K562 (cell line): ENCODE results near the gene COQ10B. TPM values are rescaled to one million over a fixed set of nuclear protein-coding genes. Genes with fewer than 3 reads are reported as not detected.

Source experiments
- GTF2E2 ChIP-seq: fragments of 200-800 bp; sonication (Bioruptor generic); IDR thresholded peaks from 2 replicates; pipeline ENCODE4 v1.6.1; 2016; ENCODE audit warnings: missing genetic modification characterization, missing compliant biosample characterization
- HNRNPK ChIP-seq: fragments of 200-400 bp; formaldehyde crosslinking; IDR thresholded peaks from one replicate; pipeline ENCODE4 v1.6.1; 2018; ENCODE audit warnings: mild to moderate bottlenecking, low read depth, low read length; ENCODE audit not compliant: poor library complexity, severe bottlenecking
- HOXB6 ChIP-seq: fragments of 250-450 bp; sonication (Bioruptor Pico); IDR thresholded peaks from 2 replicates; pipeline ENCODE4 v1.5.1; 2022; ENCODE audit warnings: mild to moderate bottlenecking, borderline replicate concordance
- ILF3 ChIP-seq: fragments of 450-650 bp; IDR thresholded peaks from 2 replicates; pipeline ENCODE4 v1.6.1; 2018; ENCODE audit warnings: antibody characterized with exemption, mild to moderate bottlenecking, moderate library complexity, borderline replicate concordance
- JUND ChIP-seq, 2 experiments: IDR thresholded peaks; 2 replicates in 1 of 2; 3 replicates in 1 of 2; pipeline ENCODE4 v1.6.1; 2011; ENCODE audit warnings: borderline replicate concordance in 2 of 2, low read depth in 2 of 2, low read length in 2 of 2, improper control_type of control experiment in 1 of 2, missing biosample characterization in 1 of 2, missing genetic modification characterization in 1 of 2, missing genetic modification reagents in 1 of 2
- KAT7 ChIP-seq: sonication (generic); formaldehyde crosslinking; IDR thresholded peaks from 2 replicates; pipeline ENCODE4 v1.8.0; 2022; ENCODE audit warnings: missing genetic modification reagents, mild to moderate bottlenecking, borderline replicate concordance
- KLF10 ChIP-seq: fragments of 250-450 bp; sonication (Bioruptor Pico); IDR thresholded peaks from 2 replicates; pipeline ENCODE4 v1.6.1; 2021; ENCODE audit warnings: matching md5 sums
- MAZ ChIP-seq, 2 experiments: fragments of 450-650 bp in 1 of 2; sonication (generic) in 1 of 2; formaldehyde crosslinking; IDR thresholded peaks in 1 of 2; conservative IDR thresholded peaks in 1 of 2; 2 replicates each; pipeline versions ENCODE4 v1.4.0 to v1.5.0; 2020; ENCODE audit warnings: mild to moderate bottlenecking in 1 of 2, missing genetic modification reagents in 1 of 2
- MCM5 ChIP-seq: fragments of 450-650 bp; IDR thresholded peaks from 2 replicates; pipeline ENCODE4 v1.6.1; 2016; ENCODE audit warnings: low read depth
- MECOM ChIP-seq: fragments of 250-450 bp; sonication (Bioruptor Pico); IDR thresholded peaks from 2 replicates; pipeline ENCODE4 v1.8.0; 2022; ENCODE audit warnings: inconsistent platforms
- MTA3 ChIP-seq: fragments of 450-650 bp; formaldehyde crosslinking; IDR thresholded peaks from 2 replicates; pipeline ENCODE4 v1.6.1; 2017; ENCODE audit warnings: mild to moderate bottlenecking, borderline replicate concordance
- NFE2 ChIP-seq: IDR thresholded peaks from 2 replicates; pipeline ENCODE4 v1.6.1; 2014; ENCODE audit warnings: antibody characterized with exemption, low read depth
- PHF8 ChIP-seq: fragments of 200-600 bp; sonication (generic); IDR thresholded peaks from 2 replicates; pipeline ENCODE4 v1.6.1; 2012; ENCODE audit warnings: mixed run types, mild to moderate bottlenecking, inconsistent platforms, low read length, moderate library complexity, borderline replicate concordance
- RNF2 ChIP-seq: sonication (generic); IDR thresholded peaks from 2 replicates; pipeline ENCODE4 v1.6.1; 2016
- SMAD4 ChIP-seq: fragments of 250-450 bp; sonication (Bioruptor Pico); conservative IDR thresholded peaks from 2 replicates; pipeline ENCODE4 v1.8.0; 2021; ENCODE audit warnings: inconsistent platforms, mild to moderate bottlenecking, moderate library complexity
- SRF ChIP-seq, 2 experiments: fragments of 250-450, 450-650 bp in 1 of 2; sonication (Bioruptor Pico) in 1 of 2; sonication (generic) in 1 of 2; formaldehyde crosslinking; IDR thresholded peaks; 2 replicates each; pipeline versions ENCODE4 v1.5.0 to v1.5.1; 2020 to 2022; ENCODE audit warnings: mild to moderate bottlenecking in 1 of 2, missing genetic modification reagents in 1 of 2
- TAF9B ChIP-seq: fragments of 450-650 bp; IDR thresholded peaks from 2 replicates; pipeline ENCODE4 v1.6.1; 2018; ENCODE audit warnings: mild to moderate bottlenecking; ENCODE audit not compliant: partially characterized antibody
- TOE1 ChIP-seq, 2 experiments: fragments of 450-650 bp in 1 of 2; sonication (generic) in 1 of 2; formaldehyde crosslinking in 1 of 2; IDR thresholded peaks; 2 replicates each; pipeline versions ENCODE4 v1.7.1 to v1.8.0; 2016 to 2022; ENCODE audit warnings: borderline replicate concordance in 2 of 2, mild to moderate bottlenecking in 2 of 2, antibody characterized with exemption in 1 of 2, inconsistent platforms in 1 of 2, low read depth in 1 of 2, missing genetic modification reagents in 1 of 2, moderate library complexity in 1 of 2
- XRCC4 ChIP-seq: IDR thresholded peaks from one replicate; pipeline ENCODE4 v1.6.1; 2011; ENCODE audit not compliant: insufficient read depth, insufficient read length; ENCODE audit errors: extremely low read depth
- ZBTB12 ChIP-seq: fragments of 250-450 bp; sonication (Bioruptor Pico); IDR thresholded peaks from 2 replicates; pipeline ENCODE4 v1.4.0; 2020
- ZFP36 ChIP-seq: fragments of 150-350 bp; IDR thresholded peaks from 2 replicates; pipeline ENCODE4 v1.6.1; 2018; ENCODE audit warnings: low read length, low read depth; ENCODE audit not compliant: partially characterized antibody
- ZNF239 ChIP-seq: fragments of 250-450 bp; sonication (Bioruptor Pico); IDR thresholded peaks from 2 replicates; pipeline ENCODE4 v1.4.0; 2020; ENCODE audit warnings: mild to moderate bottlenecking
- ZNF280A ChIP-seq: fragments of 450-650 bp; IDR thresholded peaks from 2 replicates; pipeline ENCODE4 v1.6.1; 2018; ENCODE audit warnings: mild to moderate bottlenecking, low read depth; ENCODE audit not compliant: partially characterized antibody
- ZNF347 ChIP-seq: fragments of 450-650 bp; formaldehyde crosslinking; IDR thresholded peaks from 2 replicates; pipeline ENCODE4 v1.4.0; 2020; ENCODE audit warnings: low read depth, mild to moderate bottlenecking, moderate library complexity
- polyA plus RNA-seq, 8 experiments: library from polyadenylated mRNA; depleted of rRNA in 4 of 8; stranded (reverse) in 5 of 8; unstranded in 3 of 8; fragments of >200 nt; fragmentation: Nextera tagmentation in 2 of 8; fragmentation: Illumina TruSeq in 1 of 8; extraction: Ambion mirVana in 2 of 8; extraction: Trizol in 1 of 8; gene quantifications; 2 replicates each; pipeline versions ENCODE4 v1.2.1 to v1.2.3, GENCODE V29; 2011 to 2014; ENCODE audit warnings: inconsistent platforms in 1 of 8, missing spikeins in 1 of 8
- total RNA-seq, 7 experiments: library from RNA; depleted of rRNA in 6 of 7; stranded (reverse); fragments of >200 nt in 6 of 7; fragmentation: Illumina TruSeq in 2 of 7; extraction: Trizol in 2 of 7; gene quantifications; 2 replicates each; pipeline versions ENCODE4 v1.2.1 to v1.2.3, GENCODE V29; 2011 to 2021; ENCODE audit warnings: low replicate concordance in 1 of 7

The COQ10B gene
- total and polyA plus RNA-seq, 9 of the 15 experiments (the other 6 are each of a cell fraction or from before 2014, with no cell fraction given), result 3.1 to 13.1 (median 7.7) TPM

GRCh38 chr2:197515739-197516392 lies 62.5 kb downstream of the COQ10B start, which contains the start of gene MOB4 (continued):
- TF ChIP-seq TOE1 (IDR thresholded peaks at IDR 0.05; ENCODE audit: borderline replicate concordance) (peak; percentile 78), TOE1 (CRISPR knock-in tag; IDR thresholded peaks at IDR 0.05; ENCODE audit: borderline replicate concordance, low read depth) (no peak), ZNF347 (CRISPR knock-in tag) (no peak), NFE2 (0 out of 2 replicates have a peak, but pooled peaks have one; percentile 1), ZFP36 (no peak), GTF2E2 (tag) (peak; percentile 92; the same call in 1 of the 2 replicates), JUND (IDR thresholded peaks at IDR 0.05; ENCODE audit: borderline replicate concordance, low read depth, low read length) (peak; percentile 94), JUND (tag; IDR thresholded peaks at IDR 0.05; ENCODE audit: borderline replicate concordance, low read depth, low read length) (peak; percentile 46; the same call in 1 of the 3 replicates), MTA3 (peak; percentile 79; the same call in 1 of the 2 replicates), ILF3 (peak; percentile 72; the same call in 1 of the 2 replicates), XRCC4 (no peak), ZBTB12 (CRISPR knock-in tag) (peak; percentile 32; the same call in 1 of the 2 replicates), TAF9B (peak; percentile 82), HNRNPK (peak; percentile 66), HOXB6 (CRISPR knock-in tag) (no peak), KAT7 (CRISPR knock-in tag) (peak; percentile 32; the same call in 1 of the 2 replicates), MCM5 (no peak), SMAD4 (CRISPR knock-in tag) (peak; percentile 90), RNF2 (peak; percentile 91), MAZ (CRISPR knock-in tag; conservative IDR thresholded peaks at IDR 0.05 in 1 of 2, IDR thresholded peaks at IDR 0.05 in 1 of 2) (peak; percentile 81 to 88), ZNF239 (CRISPR knock-in tag) (0 out of 2 replicates have a peak, but pooled peaks have one; percentile 13), KLF10 (CRISPR knock-in tag) (no peak), PHF8 (peak; percentile 96), SRF (CRISPR knock-in tag; IDR thresholded peaks at IDR 0.05) (0 out of 4 replicates have a peak, but pooled peaks of 1 of the 2 experiments have one; percentile 20), MECOM (no peak), ZNF280A (no peak)
